NCI-H187 (cell line): ENCODE results near the gene FNDC3A.
"Not testable (repeated sequence)": the region's sequence is repeated elsewhere in the genome, so short reads cannot be mapped to it uniquely, and the experiment has no call there.

Experiments used
- DNase-seq, 2 experiments: peaks; one replicate each; lab custom pipeline; 2025; lab: John Stamatoyannopoulos, UW

FNDC3A gene

GRCh38 chr13:49148405-49148804 lies 172.7 kb downstream of the FNDC3A start:
- DNase-seq, result no peak

- DNase-seq, result not testable (repeated sequence)
Observed at GRCh38 chr13:49157955-49158584, 182.4 kb downstream of the FNDC3A start.

DNA sequence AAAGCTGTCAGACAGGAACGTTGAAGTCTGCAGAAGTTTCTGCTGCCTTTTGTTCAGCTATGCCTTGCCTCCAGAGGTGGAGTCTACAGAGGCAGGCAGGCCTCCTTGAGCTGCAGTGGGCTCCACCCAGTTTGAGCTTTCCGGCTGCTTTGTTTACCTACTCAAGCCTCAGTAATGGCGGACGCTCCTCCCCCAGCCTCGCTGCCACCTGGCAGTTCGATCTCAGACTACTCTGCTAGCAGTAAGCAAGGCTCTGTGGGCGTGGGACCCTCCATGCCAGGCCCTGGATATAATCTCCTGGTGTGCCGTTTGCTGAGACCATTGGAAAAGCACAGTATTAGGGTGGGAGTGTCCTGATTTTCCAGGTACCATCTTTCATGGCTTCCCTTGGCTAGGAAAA lies 187.4 kb downstream of the FNDC3A start:
- DNase-seq, result not testable (repeated sequence)

DNA sequence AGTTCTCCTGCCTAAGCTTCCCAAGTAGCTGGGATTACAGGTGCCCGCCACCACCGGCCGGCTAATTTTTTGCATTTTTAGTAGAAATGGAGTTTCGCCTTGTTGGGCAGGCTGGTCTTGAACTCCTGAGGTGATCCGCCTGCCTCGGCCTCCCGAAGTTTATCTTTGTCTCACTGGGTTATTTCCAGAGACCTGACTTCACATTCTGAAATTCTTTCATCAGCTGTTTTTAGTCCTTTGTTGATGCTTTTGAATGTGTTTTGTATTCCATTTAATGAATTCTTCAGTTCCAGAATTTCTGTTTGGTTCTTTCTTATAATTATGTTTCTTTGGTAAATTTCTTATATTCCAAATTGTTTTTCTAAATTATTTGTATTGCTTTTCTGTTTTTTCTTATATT lies 189.0 kb downstream of the FNDC3A start:
- no peak for DNase-seq

GRCh38 chr13:49165798-49166752 lies 190.4 kb downstream of the FNDC3A start:
- no peak for DNase-seq

- DNase-seq, result no peak
Observed at GRCh38 chr13:49171359-49171758, 195.6 kb downstream of the FNDC3A start.

DNA sequence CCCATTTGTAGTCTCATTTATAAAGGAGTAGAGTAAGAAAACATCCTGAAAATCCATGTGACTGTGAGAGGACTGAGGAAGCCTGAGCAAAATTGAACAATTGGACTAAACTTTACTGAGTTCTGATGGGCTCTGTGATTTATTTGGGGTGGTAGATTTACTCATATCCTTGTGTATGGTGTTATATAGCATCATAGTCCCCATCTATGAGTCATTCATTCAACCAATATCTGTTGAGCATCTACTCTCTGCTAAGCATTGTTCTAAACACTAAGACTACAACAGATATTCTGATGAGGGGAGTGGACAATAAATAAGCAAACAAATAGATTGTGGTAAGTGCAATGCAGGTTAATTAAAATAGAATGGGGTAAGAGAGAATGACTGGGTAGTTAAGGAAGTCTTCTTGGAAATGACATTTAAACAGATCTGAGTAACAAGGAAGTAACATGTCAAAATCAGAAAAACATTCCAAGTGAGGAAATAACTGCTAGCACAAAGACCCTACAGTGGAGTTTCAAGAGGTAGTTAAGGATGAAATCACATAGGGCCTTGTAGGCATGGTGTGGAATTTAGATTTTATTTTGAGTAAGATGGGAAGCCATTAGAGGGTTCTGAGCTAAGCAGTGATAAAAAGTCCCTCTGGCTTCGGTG lies 208.1 kb downstream of the FNDC3A start:
- DNase-seq, result no peak

DNA sequence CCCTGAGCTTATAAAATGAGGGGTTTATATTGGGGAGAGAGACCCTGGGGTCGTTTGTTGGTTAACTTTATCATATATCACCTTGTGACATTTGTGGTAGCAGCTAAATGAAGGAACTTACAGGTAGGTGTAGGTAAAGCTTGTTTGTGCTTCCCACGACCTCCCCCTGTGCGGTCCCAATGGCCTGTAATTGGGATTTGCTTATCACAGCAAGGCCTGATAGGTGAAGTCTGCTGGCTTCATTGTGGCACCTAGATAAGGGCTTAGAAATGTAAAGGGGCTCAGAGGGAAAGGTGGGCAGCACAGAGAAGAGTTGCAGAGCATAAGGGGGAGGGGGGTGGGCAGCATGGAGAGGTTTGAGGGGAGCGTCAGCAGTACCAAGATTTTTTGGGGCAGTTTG lies 208.9 kb downstream of the FNDC3A start:
- DNase-seq, result no peak

GRCh38 chr13:49185264-49185663 lies 209.6 kb downstream of the FNDC3A start:
- DNase-seq, result no peak

GRCh38 chr13:49190901-49191300 lies 215.2 kb downstream of the FNDC3A start:
- DNase-seq, result no peak

DNA sequence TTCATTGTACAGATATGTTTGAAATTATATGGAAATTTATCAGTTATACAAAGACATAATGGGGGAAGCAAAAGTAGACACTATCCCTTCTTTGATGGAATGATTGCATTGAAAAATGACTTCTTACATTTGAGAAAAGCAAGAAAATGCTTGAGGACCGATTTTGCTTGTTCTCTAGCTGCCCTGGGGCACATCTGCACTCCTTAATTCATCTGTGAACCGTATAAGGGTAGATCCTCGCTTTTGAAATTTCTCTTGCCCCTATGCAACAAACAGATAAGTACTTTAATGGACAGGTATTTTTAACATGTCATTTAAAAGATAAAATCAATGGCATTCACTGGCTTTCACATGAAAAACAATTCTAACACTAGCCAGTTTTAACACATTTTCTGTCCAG lies 230.9 kb downstream of the FNDC3A start:
- DNase-seq, result no peak

DNA sequence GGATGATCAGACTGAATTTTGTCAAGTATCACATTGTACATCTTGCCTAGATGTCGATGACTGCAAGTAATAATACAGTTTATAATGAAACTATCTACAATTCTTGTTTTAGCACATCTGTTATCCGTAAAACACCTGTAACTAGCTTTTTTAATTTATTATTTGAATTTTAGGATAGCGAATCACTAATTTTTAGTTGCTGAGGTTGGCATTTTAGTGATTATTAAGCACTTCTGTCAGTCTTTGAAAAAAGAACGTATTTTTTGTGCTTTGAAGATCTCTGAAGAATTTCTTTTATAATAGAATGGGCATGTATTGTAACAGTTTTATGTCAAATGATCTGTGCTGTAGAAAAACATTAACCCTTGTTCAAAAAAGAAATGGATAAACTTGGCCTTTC lies 232.9 kb downstream of the FNDC3A start:
- no peak for DNase-seq

DNA sequence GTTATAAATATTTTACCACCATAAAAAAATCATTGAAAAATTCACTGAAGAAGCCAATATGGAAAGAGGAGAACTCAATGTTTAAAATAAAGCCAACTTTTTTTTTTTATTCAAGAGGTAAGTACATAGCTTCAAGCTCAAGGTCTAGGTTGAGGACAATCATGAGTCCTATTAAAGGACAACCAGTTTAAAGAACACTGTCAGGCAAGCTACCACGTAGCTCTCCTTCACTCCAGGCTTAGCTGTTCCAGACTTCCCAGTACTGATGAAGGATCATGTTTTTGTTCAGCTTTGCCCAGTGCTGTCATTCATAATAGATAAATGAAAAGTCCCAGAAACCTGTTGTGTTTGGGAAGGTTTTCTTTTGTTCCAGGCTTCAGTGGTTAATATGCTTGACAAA lies 234.4 kb downstream of the FNDC3A start:
- DNase-seq, result no peak

DNA sequence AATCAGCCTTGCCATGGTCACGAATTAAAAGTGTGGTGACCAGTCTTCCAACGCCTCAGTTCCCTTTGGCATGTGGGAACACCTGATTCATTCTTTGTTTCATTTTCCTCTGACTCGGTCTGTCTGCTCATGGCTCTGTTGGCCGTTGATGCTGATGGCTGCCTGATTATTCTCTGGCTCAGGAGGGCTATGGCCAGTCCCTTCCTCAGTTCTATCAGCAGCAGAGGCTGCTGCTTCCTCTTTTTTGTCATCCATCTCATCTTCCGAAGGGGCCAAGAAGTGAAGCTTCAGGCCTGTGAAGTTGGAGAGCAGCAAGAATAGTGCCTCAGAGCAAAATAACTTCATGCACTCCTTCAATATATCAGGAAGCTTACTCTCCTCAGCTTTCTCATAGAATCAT lies 235.0 kb downstream of the FNDC3A start:
- DNase-seq, result no peak

DNA sequence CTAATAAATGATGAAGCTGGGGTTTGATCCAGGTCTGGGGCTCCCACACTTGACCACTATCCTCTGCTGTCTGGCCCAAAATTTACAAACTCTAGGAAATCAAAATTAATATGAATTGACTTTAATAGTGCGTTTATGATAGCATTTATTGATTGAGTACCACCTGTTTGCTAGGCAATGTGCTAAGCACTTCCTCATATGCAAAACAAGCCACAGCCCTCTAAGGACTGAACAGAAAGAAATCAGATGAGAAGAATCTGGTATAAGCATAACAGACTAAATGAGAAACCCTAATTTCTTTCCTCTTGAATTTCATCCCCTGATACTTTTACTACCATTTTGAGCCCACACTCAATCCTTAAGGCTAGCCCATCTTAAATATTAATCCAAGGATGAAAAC lies 237.8 kb downstream of the FNDC3A start:
- no peak for DNase-seq

- DNase-seq, result no peak
Observed at GRCh38 chr13:49213997-49214916, 238.5 kb downstream of the FNDC3A start.

DNA sequence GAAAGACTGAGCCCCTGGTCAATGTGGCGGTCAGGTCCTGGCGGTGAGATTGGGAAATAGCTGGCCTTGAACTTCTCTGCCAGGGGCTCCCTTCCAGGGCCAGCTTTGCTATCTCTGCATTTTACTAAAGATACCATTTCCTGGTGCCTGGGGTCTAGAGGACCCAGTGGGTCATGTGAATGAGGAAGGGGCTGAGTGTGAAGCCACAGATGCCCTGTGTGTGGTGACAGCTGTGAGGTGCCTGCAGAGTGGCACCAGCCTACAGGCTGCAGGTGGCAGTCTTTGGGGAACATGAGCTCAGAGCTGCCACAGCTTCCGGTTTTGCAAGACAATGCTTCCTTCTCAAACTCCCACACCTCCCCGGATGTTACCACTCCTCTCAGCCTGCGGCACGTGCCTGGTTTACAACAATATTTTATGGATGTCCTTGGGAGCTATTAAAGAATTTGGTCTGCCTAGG lies 239.2 kb downstream of the FNDC3A start:
- no peak for DNase-seq

GRCh38 chr13:49216334-49216733 lies 240.6 kb downstream of the FNDC3A start:
- DNase-seq, result no peak

- no peak for DNase-seq
Observed at GRCh38 chr13:49217962-49218492, 242.3 kb downstream of the FNDC3A start.

- no peak for DNase-seq
Observed at GRCh38 chr13:49218493-49219051, 242.9 kb downstream of the FNDC3A start.

DNA sequence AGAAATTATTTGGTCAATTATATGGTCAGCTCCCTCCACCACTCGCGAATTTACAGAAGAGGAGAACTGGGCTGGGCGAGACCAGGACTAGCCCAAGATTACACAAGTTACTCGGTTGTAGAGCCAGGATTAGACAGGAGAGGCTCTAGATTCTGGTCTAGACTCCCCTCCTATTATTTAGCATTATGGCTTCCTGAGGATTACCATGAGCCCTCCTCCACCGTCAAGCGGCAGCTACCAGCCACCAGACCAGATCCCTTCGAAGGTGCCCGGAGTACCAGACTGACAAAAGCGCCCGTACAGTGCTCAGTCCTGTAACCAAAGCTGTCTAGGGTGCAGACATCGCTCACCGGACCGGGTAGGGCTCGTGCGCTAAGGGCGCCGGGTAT lies 243.9 kb downstream of the FNDC3A start:
- no peak for DNase-seq
